ENCODE measurements around the gene TXN2.
"Not testable (repeated sequence)": the region's sequence is repeated elsewhere in the genome, so short reads cannot be mapped to it uniquely, and the experiment has no call there.

TXN2 gene, protein sequence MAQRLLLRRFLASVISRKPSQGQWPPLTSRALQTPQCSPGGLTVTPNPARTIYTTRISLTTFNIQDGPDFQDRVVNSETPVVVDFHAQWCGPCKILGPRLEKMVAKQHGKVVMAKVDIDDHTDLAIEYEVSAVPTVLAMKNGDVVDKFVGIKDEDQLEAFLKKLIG

GRCh38 chr22:36481393-36482168, at the start of gene TXN2:
TXN2 (minus strand) TSS chr22:36481640; CDS start chr22:36480837, 803 bp downstream.
- DNase-seq (ENCODE audit: low spot score) = peak; percentile 86
- FAIRE-seq = no peak

- DNase-seq (ENCODE audit: low spot score) = peak; percentile 98
- peak; percentile 87 for FAIRE-seq
Measured at GRCh38 chr22:36528795-36529751, 47.6 kb upstream of the TXN2 start, which contains the start of gene EIF3D. EIF3D (minus strand) TSS chr22:36529166; CDS start chr22:36526121, 3,045 bp downstream.

- no peak for DNase-seq (ENCODE audit: low spot score)
Measured at GRCh38 chr22:36528341-36528740, 46.9 kb upstream of the TXN2 start.

GRCh38 chr22:36522662-36523061, 41.2 kb upstream of the TXN2 start:
- DNase-seq (ENCODE audit: low spot score) (no peak), FAIRE-seq (no peak)

More at GRCh38 chr22:36528341-36528740, 46.9 kb upstream of the TXN2 start:
- no peak for FAIRE-seq

DNA sequence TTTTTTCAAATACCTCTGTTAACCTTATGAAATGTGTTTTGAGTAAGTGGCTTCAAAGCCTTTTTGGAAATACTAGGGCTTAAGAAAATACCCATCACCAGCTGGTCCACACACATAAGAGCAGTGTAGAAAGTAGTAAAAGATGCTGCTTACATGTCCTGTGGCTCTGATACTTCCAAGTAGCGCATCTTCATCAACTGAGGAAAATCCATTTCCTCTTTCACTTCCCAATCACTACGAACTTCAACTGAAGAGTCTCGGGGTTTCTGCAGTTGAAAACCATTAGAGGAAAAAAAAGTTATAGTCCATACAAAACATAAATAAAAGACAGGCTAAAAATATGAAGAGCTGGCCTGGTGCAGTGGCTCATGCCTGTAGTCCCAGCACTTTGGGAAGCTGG, 39.0 kb upstream of the TXN2 start:
- no peak for DNase-seq (ENCODE audit: low spot score)
- FAIRE-seq = no peak

- FAIRE-seq; DNase-seq (ENCODE audit: low spot score): not testable (repeated sequence)
Measured at GRCh38 chr22:36519906-36520305, 38.5 kb upstream of the TXN2 start.

DNA sequence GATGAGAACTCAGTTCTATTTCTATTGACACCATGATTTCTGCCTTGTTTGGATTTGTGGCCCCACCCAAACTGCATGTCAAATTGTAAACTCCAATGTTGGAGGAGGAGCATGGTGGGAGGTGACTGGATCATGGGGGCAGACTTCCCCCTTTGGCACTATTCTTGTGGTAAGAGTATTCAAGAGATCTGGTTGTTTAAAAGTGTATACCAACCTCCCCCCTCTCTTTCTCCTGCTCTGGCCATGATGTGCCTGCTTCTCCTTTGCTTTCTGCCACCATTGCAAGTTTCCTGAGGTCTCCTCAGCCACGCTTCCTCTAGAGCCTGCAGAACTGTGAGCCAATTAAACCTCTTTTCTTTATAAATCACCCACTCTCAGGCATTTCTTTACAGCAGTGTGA, 33.3 kb upstream of the TXN2 start:
- DNase-seq (ENCODE audit: low spot score) (no peak), FAIRE-seq (no peak)

GRCh38 chr22:36512991-36513390, 31.6 kb upstream of the TXN2 start:
- no peak for DNase-seq (ENCODE audit: low spot score)
- no peak for FAIRE-seq

DNA sequence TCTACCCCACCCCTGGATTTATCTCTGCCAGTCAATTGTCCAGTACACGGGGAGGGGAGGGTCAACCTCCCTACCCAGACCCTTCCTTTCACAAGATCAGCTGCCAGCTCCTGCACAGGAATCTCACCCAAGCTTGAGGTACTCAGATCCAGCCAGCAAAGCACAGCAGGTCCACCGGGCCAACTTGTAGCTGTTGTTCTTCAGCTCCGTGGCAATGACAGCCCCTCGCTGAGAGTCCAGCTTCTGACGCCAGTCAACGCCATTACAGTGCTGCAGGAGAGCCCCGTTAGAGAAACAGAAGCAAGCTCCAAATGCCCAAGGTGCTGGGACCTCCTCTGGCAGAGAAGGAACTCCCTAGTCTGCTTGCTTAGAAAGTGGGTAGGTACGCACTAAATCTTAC, 30.9 kb upstream of the TXN2 start:
- FAIRE-seq = no peak
- no peak for DNase-seq (ENCODE audit: low spot score)

GRCh38 chr22:36510966-36511881, 29.8 kb upstream of the TXN2 start:
- FAIRE-seq = no peak
- peak; percentile 30 for DNase-seq (ENCODE audit: low spot score)

GRCh38 chr22:36510384-36510783, 28.9 kb upstream of the TXN2 start:
- DNase-seq (ENCODE audit: low spot score) = no peak

GRCh38 chr22:36507518-36508010, 26.1 kb upstream of the TXN2 start:
- DNase-seq (ENCODE audit: low spot score) (no peak), FAIRE-seq (no peak)

More at GRCh38 chr22:36510384-36510783, 28.9 kb upstream of the TXN2 start:
- FAIRE-seq = no peak

GRCh38 chr22:36506637-36507517, 25.4 kb upstream of the TXN2 start, which contains the start of gene FOXRED2:
FOXRED2 (minus strand) TSS chr22:36507040; CDS start chr22:36506422, 618 bp downstream.
- DNase-seq (ENCODE audit: low spot score) = peak; percentile 30
- no peak for FAIRE-seq

DNA sequence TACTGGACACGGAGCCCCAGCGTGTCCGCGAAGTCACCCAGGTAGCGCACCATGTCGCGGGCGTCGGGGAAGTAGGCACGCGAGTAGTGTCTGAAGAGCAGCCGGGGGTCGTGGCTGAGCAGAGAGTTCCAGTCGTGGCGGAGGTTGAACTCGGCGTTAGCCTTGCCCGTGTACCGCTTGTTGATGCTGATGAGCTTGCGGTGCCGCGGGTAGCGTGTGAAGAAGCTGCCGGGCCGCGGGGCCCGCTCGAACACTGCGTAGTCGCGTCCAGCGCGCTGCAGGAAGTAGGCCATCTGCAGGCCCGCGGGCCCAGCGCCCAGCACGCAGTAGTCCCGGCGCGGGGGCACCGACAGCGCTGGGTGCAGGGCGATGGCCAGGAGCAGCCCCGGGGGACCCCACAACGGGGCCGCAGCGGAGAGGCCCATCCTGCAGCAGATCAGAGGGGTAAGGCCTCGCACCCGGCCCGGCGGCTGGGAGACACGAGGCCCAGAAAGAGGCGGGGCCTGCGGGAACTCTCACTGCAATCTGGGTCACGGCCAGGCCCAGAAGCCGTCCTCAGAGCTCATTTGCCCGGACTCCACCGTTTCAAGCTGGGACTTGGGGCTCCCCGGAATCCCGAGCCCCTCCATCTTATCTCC, 24.7 kb upstream of the TXN2 start:
- DNase-seq (ENCODE audit: low spot score) (no peak), FAIRE-seq (no peak)

- FAIRE-seq = no peak
- no peak for DNase-seq (ENCODE audit: low spot score)
Measured at GRCh38 chr22:36497910-36498665, 16.6 kb upstream of the TXN2 start.

GRCh38 chr22:36493690-36494110, 12.3 kb upstream of the TXN2 start:
- no peak for FAIRE-seq
- no peak for DNase-seq (ENCODE audit: low spot score)

- no peak for DNase-seq (ENCODE audit: low spot score)
- FAIRE-seq = no peak
Measured at GRCh38 chr22:36492109-36492508, 10.7 kb upstream of the TXN2 start.

GRCh38 chr22:36491155-36491554, 9.7 kb upstream of the TXN2 start:
- FAIRE-seq = no peak

More at GRCh38 chr22:36491155-36491554, 9.7 kb upstream of the TXN2 start:
- DNase-seq (ENCODE audit: low spot score) = no peak

Measured in RCC 7860 (cell line).